ENCODE data around the gene SLK. TPM values are rescaled to one million over a fixed set of nuclear protein-coding genes. Genes with fewer than 3 reads are reported as not detected.

SLK gene
- total RNA-seq, 2 donors from 2014 or later = 38.3 to 91.2 TPM

GRCh38 chr10:103991393-103992128 lies 24.6 kb downstream of the SLK start:
- no peak for DNase-seq (ENCODE audit: low spot score)
- TF ChIP-seq CTCF (IDR thresholded peaks at IDR 0.05) = no peak

GRCh38 chr10:103995134-103995533 lies 28.2 kb downstream of the SLK start:
- Histone ChIP-seq H3K27me3 (replicated peaks; ENCODE audit: insufficient read depth) (no peaks in the 10 kb centered on the region), H3K4me3 (no peak overlapping the region), H3K9me3 (no peaks in the 10 kb centered on the region), H3K36me3 (peaks cover 6% of the 10 kb centered on the region), H3K4me1 (ENCODE audit: control insufficient read depth in 1 of 2, low read depth in 2 of 2) (peaks cover 0 to 5% of the 10 kb centered on the region in 2 donors), H3K27ac (no peak overlapping the region)
- ATAC-seq (ENCODE audit: insufficient number of reproducible peaks, low FRiP score, low read depth) (no peak), DNase-seq (ENCODE audit: low spot score) (no peak)
- no peak for TF ChIP-seq CTCF (IDR thresholded peaks at IDR 0.05)

More at GRCh38 chr10:103991393-103992128, 24.6 kb downstream of the SLK start:
- peaks cover 3% of the 10 kb centered on the region for H3K36me3 ChIP-seq
- H3K4me3 ChIP-seq = no peak overlapping the region
- H3K27me3 ChIP-seq (replicated peaks; ENCODE audit: insufficient read depth) = no peaks in the 10 kb centered on the region
- H3K27ac ChIP-seq = no peak overlapping the region
- ATAC-seq (ENCODE audit: insufficient number of reproducible peaks, low FRiP score, low read depth) = no peak
- H3K4me1 ChIP-seq (ENCODE audit: control insufficient read depth in 1 of 2, low read depth in 2 of 2) = peaks cover 10 to 12% of the 10 kb centered on the region in 2 donors
- H3K9me3 ChIP-seq = no peaks in the 10 kb centered on the region

- DNase-seq (ENCODE audit: low spot score) (no peak), ATAC-seq (ENCODE audit: insufficient number of reproducible peaks, low FRiP score, low read depth) (no peak)
- Histone ChIP-seq H3K36me3 (peaks cover 28% of the 10 kb centered on the region), H3K4me1 (ENCODE audit: control insufficient read depth in 1 of 2, low read depth in 2 of 2) (no peaks in the 10 kb centered on the region), H3K4me3 (no peak overlapping the region), H3K9me3 (no peaks in the 10 kb centered on the region), H3K27me3 (replicated peaks; ENCODE audit: insufficient read depth) (no peaks in the 10 kb centered on the region), H3K27ac (no peak overlapping the region)
- TF ChIP-seq CTCF (IDR thresholded peaks at IDR 0.05) = no peak
Observed at GRCh38 chr10:103998805-103999204, 31.9 kb downstream of the SLK start.

- ATAC-seq (ENCODE audit: insufficient number of reproducible peaks, low FRiP score, low read depth) (no peak), DNase-seq (ENCODE audit: low spot score) (no peak)
- H3K9me3 ChIP-seq = no peaks in the 10 kb centered on the region
- TF ChIP-seq CTCF (IDR thresholded peaks at IDR 0.05) = no peak
- H3K4me1 ChIP-seq (ENCODE audit: control insufficient read depth in 1 of 2, low read depth in 2 of 2) = no peaks in the 10 kb centered on the region
- peaks cover 43% of the 10 kb centered on the region for H3K36me3 ChIP-seq
- no peaks in the 10 kb centered on the region for H3K27me3 ChIP-seq (replicated peaks; ENCODE audit: insufficient read depth)
- H3K27ac ChIP-seq = no peak overlapping the region
- no peak overlapping the region for H3K4me3 ChIP-seq
Observed at GRCh38 chr10:104002911-104003310, 36.0 kb downstream of the SLK start.

GRCh38 chr10:104005172-104005863 lies 38.4 kb downstream of the SLK start:
- no peak overlapping the region for H3K4me3 ChIP-seq
- no peaks in the 10 kb centered on the region for H3K27me3 ChIP-seq (replicated peaks; ENCODE audit: insufficient read depth)
- no peaks in the 10 kb centered on the region for H3K9me3 ChIP-seq
- TF ChIP-seq CTCF (IDR thresholded peaks at IDR 0.05) = no peak
- H3K36me3 ChIP-seq = peaks cover 44% of the 10 kb centered on the region
- H3K27ac ChIP-seq = no peak overlapping the region
- DNase-seq (ENCODE audit: low spot score) (no peak), ATAC-seq (ENCODE audit: insufficient number of reproducible peaks, low FRiP score, low read depth) (no peak)
- H3K4me1 ChIP-seq (ENCODE audit: control insufficient read depth in 1 of 2, low read depth in 2 of 2) = no peaks in the 10 kb centered on the region
